Large intestine (tissue), 3 donors: ENCODE results near the gene TEX29. TPM values are rescaled to one million over a fixed set of nuclear protein-coding genes. Genes with fewer than 3 reads are reported as not detected.

ENCODE experiments used
- DNase-seq, 2 donors: peaks; one replicate each; pipeline versions ENCODE4 v3.0.0 to v3.0.0-alpha.2; 2013
- H3K27ac ChIP-seq: one replicate; pipeline ENCODE4 v1.5.1; 2013; ENCODE audit warnings: low read length
- H3K27me3 ChIP-seq: 2 replicates; pipeline ENCODE4 v1.6.1; 2013; ENCODE audit warnings: low read length; ENCODE audit not compliant: control insufficient read depth, insufficient read depth
- H3K36me3 ChIP-seq: 2 replicates; pipeline ENCODE4 v1.6.1; 2013; ENCODE audit warnings: low read length; ENCODE audit not compliant: control insufficient read depth, insufficient read depth
- H3K4me1 ChIP-seq: one replicate; pipeline ENCODE4 v1.6.1; 2013; ENCODE audit warnings: low read length; ENCODE audit not compliant: control insufficient read depth, insufficient read depth
- H3K4me3 ChIP-seq: one replicate; pipeline ENCODE4 v1.5.1; 2013; ENCODE audit warnings: low read length
- H3K9me3 ChIP-seq: one replicate; pipeline ENCODE4 v1.6.1; 2013; ENCODE audit warnings: mild to moderate bottlenecking, low read depth, low read length, moderate library complexity; ENCODE audit not compliant: control insufficient read depth
- WGBS: methylation state at CpG from one replicate; pipeline ENCODE4 v1.1.5; 2013; ENCODE audit warnings: low lambda C conversion rate; ENCODE audit not compliant: insufficient coverage; 5-methylcytosine and 5-hydroxymethylcytosine counted together
- polyA plus RNA-seq: library from polyadenylated mRNA; unstranded; fragments of 120-200 nt; gene quantifications from one replicate; pipeline ENCODE4 v1.2.1, GENCODE V29; 2013

TEX29 gene
- polyA plus RNA-seq, 1 donor, result 0.22 TPM

- 100% methylated on average over 1 of the region's 20 CpGs for WGBS
- Histone ChIP-seq H3K9me3 (no peaks in the 10 kb centered on the region), H3K27ac (no peak overlapping the region), H3K36me3 (peaks cover 71% of the 10 kb centered on the region), H3K4me1 (no peaks in the 10 kb centered on the region), H3K27me3 (no peaks in the 10 kb centered on the region), H3K4me3 (no peak overlapping the region)
- no peak for DNase-seq
These were observed 15.7 kb upstream of the TEX29 start for GRCh38 chr13:111304603-111305289.

- no peak overlapping the region for H3K27ac ChIP-seq
- no CpG with 5 or more reads among the region's 17 CpGs for WGBS
- H3K36me3 ChIP-seq, result peaks cover 4% of the 10 kb centered on the region
- H3K9me3 ChIP-seq, result peaks cover 3% of the 10 kb centered on the region
- DNase-seq, result no peak
- no peak overlapping the region for H3K4me3 ChIP-seq
- H3K4me1 ChIP-seq, result no peaks in the 10 kb centered on the region
- no peaks in the 10 kb centered on the region for H3K27me3 ChIP-seq
These were observed 7.4 kb upstream of the TEX29 start for GRCh38 chr13:111312944-111313590.

- no peak overlapping the region for H3K4me3 ChIP-seq
- H3K36me3 ChIP-seq, result no peaks in the 10 kb centered on the region
- no CpG with 5 or more reads among the region's 14 CpGs for WGBS
- H3K4me1 ChIP-seq, result no peaks in the 10 kb centered on the region
- DNase-seq, result no peak
- no peak overlapping the region for H3K27ac ChIP-seq
- no peaks in the 10 kb centered on the region for H3K27me3 ChIP-seq
- peaks cover 3% of the 10 kb centered on the region for H3K9me3 ChIP-seq
These were observed 6.5 kb upstream of the TEX29 start for GRCh38 chr13:111313911-111314425.

GRCh38 chr13:111314852-111315251, 5.6 kb upstream of the TEX29 start:
- no peaks in the 10 kb centered on the region for H3K27me3 ChIP-seq
- WGBS, result 100% methylated on average over 1 of the region's 6 CpGs
- no peaks in the 10 kb centered on the region for H3K4me1 ChIP-seq
- H3K9me3 ChIP-seq, result peaks cover 3% of the 10 kb centered on the region
- no peak overlapping the region for H3K27ac ChIP-seq
- H3K36me3 ChIP-seq, result no peaks in the 10 kb centered on the region
- H3K4me3 ChIP-seq, result no peak overlapping the region
- no peak for DNase-seq

- no peak overlapping the region for H3K27ac ChIP-seq
- H3K36me3 ChIP-seq, result no peaks in the 10 kb centered on the region
- H3K27me3 ChIP-seq, result no peaks in the 10 kb centered on the region
- peaks cover 3% of the 10 kb centered on the region for H3K9me3 ChIP-seq
- DNase-seq, result no peak
- no peaks in the 10 kb centered on the region for H3K4me1 ChIP-seq
- no peak overlapping the region for H3K4me3 ChIP-seq
- no CpG with 5 or more reads among the region's 15 CpGs for WGBS
These were observed 5.0 kb upstream of the TEX29 start for GRCh38 chr13:111315347-111315995.

GRCh38 chr13:111316161-111316730, 4.2 kb upstream of the TEX29 start:
- WGBS, result no CpG with 5 or more reads among the region's 12 CpGs
- H3K27me3 ChIP-seq, result no peaks in the 10 kb centered on the region
- H3K4me1 ChIP-seq, result no peaks in the 10 kb centered on the region
- H3K36me3 ChIP-seq, result no peaks in the 10 kb centered on the region
- no peak overlapping the region for H3K27ac ChIP-seq
- no peak for DNase-seq
- peaks cover 3% of the 10 kb centered on the region for H3K9me3 ChIP-seq
- H3K4me3 ChIP-seq, result no peak overlapping the region

- H3K36me3 ChIP-seq, result no peaks in the 10 kb centered on the region
- DNase-seq, result no peak
- H3K4me1 ChIP-seq, result no peaks in the 10 kb centered on the region
- WGBS, result no CpG with 5 or more reads among the region's 14 CpGs
- H3K9me3 ChIP-seq, result peaks cover 3% of the 10 kb centered on the region
- no peaks in the 10 kb centered on the region for H3K27me3 ChIP-seq
- H3K4me3 ChIP-seq, result no peak overlapping the region
- H3K27ac ChIP-seq, result no peak overlapping the region
These were observed 3.3 kb upstream of the TEX29 start for GRCh38 chr13:111317042-111317550.

GRCh38 chr13:111317571-111318345, 2.7 kb upstream of the TEX29 start:
- no peak for DNase-seq
- Histone ChIP-seq H3K27me3 (no peaks in the 10 kb centered on the region), H3K36me3 (no peaks in the 10 kb centered on the region), H3K4me1 (no peaks in the 10 kb centered on the region), H3K9me3 (no peaks in the 10 kb centered on the region), H3K27ac (no peak overlapping the region), H3K4me3 (no peak overlapping the region)
- 100% methylated on average over 3 of the region's 29 CpGs for WGBS

- H3K4me3 ChIP-seq, result no peak overlapping the region
- no peaks in the 10 kb centered on the region for H3K27me3 ChIP-seq
- WGBS, result no CpG with 5 or more reads among the region's 13 CpGs
- no peaks in the 10 kb centered on the region for H3K9me3 ChIP-seq
- no peaks in the 10 kb centered on the region for H3K36me3 ChIP-seq
- H3K4me1 ChIP-seq, result no peaks in the 10 kb centered on the region
- no peak overlapping the region for H3K27ac ChIP-seq
- no peak for DNase-seq
These were observed 2.1 kb upstream of the TEX29 start for GRCh38 chr13:111318386-111318785.

GRCh38 chr13:111319521-111319920, 921 bp upstream of the TEX29 start:
- 96% methylated on average over 4 of the region's 12 CpGs for WGBS
- H3K27ac ChIP-seq, result no peak overlapping the region
- H3K27me3 ChIP-seq, result no peaks in the 10 kb centered on the region
- no peak for DNase-seq
- H3K9me3 ChIP-seq, result no peaks in the 10 kb centered on the region
- no peak overlapping the region for H3K4me3 ChIP-seq
- no peaks in the 10 kb centered on the region for H3K36me3 ChIP-seq
- no peaks in the 10 kb centered on the region for H3K4me1 ChIP-seq
